ENCODE results near the gene CLEC2D.
"Not testable (repeated sequence)": the region's sequence is repeated elsewhere in the genome, so short reads cannot be mapped to it uniquely, and the experiment has no call there.

Gene CLEC2D

DNA sequence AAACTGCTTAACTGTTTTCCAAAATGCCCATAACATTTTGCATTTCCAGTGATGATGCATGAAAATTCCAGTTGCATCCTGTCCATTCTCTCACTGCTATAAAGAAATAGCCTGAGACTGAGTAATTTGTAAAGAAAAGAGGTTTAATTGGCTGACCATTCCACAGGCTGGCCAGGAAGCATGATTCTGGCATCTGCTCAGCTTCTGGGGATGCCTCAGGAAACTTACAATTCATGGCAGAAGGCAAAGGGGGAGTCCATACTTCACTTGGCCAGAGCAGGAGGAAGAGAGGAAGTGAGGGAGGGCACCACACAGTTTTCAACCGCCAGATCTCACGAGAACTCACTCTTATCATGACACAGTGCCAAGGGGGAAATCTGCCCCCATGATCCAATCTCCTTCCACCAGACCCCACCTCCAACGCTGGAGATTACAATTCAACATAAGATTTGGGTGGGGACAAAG lies 18.2 kb upstream of the CLEC2D start:
- peak in 2 of 3 donors; percentile 57 to 65 for DNase-seq (ENCODE audit: low read depth in 2 of 3, low spot score in 1 of 3)

DNA sequence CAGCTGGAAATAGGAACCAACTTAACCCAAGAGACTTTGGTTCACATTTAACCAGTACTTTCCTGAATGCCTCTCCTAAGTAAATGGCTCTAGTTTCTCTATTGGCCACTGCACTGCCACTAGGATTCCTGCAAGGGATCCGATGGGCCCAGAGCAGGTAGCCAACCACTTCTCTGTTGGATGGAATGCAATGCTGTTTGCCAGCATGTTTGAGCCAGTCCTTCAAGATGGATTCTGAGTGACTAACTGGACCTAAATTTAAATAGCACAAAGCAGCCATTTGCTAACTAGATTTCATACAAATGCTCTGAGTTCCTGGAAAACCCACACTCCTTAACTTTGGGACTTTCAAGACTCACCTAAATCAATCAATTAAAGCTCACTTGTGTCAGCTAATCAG lies 9.5 kb upstream of the CLEC2D start:
- no peak for DNase-seq (ENCODE audit: low read depth in 2 of 3, low spot score in 1 of 3)

DNA sequence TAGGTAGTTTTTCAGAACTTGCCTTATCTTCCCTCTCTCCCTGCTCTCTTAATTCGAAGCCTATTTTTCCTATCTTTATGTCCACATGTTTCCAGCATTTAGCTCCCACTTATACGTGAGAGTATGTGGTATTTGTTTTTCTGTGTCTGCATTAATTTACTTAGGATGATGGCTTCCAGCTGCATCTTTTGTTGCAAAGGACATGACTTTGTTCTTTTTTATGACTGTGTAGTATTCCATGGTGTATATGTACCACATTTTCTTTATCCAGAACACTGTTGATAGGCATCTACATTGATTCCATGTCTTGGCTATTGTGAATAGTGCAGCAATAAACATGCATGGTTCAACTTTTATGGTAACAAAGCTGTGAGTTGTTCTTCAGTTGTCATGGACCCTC lies 7.8 kb upstream of the CLEC2D start:
- no peak for DNase-seq (ENCODE audit: low read depth in 2 of 3, low spot score in 1 of 3)

DNA sequence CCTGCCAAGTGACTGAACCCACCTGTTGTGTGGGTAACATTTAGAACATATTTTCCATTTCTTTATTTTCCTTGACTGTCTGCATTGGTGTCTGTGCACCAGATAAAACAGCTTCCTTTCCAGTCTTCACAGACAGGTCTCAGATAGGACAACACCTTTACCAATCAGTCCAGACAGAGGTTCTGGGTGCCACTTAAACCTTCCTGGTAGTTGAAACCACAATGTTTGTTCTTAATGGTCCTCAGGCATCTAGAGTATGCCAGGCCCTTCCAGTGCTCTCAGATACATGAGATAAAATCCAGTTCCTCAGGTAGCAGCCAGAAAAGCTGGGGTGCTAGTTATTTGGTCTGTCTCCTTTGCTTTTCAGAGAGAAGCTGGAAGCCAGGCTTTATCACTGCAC lies 7.0 kb upstream of the CLEC2D start:
- no peak for DNase-seq (ENCODE audit: low read depth in 2 of 3, low spot score in 1 of 3)

DNA sequence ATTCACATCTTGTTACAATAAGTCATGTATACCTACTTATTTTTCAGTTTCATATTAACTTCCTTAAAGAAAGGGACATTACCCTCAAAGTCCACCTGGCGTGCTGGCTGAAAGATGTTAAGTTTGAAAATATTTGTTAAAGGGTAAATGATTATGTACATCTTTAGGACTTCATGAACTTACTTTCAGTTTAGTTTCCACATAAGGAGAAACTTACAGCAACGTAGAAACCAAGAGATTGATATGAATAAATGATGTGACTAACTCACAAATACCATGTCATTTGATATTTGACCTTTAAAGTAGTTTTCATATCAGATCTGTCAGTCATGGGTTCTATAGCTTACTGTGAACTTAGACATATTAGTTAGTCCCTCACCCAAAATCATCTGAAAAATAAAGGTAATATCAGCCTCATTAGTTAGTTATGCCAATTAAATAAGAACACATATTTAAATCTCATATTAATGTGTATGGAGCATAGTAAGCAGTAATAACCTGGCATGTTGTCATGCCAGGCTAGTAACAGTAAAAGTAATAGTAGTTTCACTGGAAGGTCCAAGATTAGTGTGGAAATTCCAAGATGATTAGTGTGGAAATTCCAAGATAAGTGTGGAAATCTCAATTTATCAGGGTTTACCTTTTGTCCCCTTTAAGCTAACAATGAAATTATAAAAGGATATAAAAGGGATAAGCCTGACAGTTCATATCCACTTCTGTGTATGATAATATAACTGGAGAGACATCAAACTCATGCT lies 1.9 kb upstream of the CLEC2D start:
- no peak for DNase-seq (ENCODE audit: low read depth in 2 of 3, low spot score in 1 of 3)

DNA sequence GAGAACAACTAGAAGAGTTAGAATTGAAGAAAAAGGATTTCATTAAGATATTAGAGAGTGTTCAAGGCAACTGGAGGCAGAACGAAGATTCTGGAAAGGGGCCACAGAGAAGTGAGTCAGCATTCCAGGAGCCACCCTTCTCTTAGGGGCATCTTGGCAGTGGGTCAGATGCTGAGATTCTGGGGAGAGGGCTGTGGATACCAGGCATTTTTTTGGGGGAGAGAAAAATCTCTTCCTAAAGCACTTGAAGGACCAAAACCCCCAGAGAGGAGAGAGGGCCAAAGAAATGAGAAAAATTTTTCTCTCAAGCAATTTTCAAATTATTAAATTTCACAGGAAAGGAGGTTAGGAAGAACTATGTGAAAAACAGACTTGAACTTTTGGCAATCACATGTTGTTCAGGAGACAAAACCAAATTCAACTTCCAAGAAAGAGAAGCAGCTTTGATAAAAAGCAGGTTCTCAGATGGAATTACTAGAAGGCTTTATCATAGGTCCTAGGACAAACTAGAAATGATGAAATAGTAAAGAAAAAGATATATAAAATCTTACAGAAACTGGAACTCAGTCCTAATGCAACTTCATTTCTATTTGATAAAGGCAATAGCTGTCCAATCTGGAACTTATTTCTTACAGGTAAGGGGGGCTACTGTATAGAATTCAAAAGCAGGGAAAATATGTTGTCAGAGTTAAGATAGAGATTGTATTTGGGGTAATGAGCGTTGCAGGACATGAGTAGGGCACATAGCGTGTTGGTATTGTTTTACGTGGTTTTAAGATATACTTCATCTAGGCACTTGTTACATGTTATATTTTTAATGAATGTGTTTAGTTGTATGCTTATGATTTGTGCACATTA lies 1.1 kb upstream of the CLEC2D start:
- no peak for DNase-seq (ENCODE audit: low read depth in 2 of 3, low spot score in 1 of 3)

DNA sequence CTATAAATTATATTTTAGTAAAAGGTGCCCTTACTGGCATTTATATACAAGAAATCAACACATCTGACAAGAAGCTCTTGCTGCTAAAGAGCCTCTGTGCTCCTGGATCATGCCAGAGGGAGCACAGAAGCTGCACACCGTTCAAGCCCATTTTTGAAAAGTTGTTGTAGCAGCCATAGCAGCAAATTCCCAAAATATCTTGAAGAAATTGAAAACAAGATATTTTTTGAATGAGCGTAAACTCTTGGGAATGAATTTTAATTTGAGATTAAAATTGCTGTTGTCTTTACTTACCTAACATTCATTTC lies 540 bp upstream of the CLEC2D start:
- DNase-seq (ENCODE audit: low read depth in 2 of 3, low spot score in 1 of 3): no peak

DNA sequence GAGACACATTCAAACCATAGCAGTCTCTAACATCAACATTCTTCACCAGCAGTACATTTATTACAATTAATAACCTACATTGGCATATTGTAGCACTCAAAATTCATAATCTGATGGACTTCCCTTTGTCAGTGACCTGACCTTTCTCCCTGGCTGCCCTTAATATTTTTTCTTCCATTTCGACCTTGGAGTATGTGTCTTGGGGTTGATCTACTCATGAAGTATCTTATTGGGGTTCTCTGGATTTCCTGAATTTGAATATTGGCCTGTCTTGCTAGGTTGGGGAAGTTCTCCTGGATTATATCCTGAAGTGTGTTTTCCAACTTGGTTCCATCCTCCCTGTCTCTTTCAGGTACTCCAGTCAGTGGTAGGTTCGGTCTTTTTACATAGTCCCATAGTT lies 2.8 kb downstream of the CLEC2D start:
- not testable (repeated sequence) for DNase-seq (ENCODE audit: low read depth in 2 of 3, low spot score in 1 of 3)

DNA sequence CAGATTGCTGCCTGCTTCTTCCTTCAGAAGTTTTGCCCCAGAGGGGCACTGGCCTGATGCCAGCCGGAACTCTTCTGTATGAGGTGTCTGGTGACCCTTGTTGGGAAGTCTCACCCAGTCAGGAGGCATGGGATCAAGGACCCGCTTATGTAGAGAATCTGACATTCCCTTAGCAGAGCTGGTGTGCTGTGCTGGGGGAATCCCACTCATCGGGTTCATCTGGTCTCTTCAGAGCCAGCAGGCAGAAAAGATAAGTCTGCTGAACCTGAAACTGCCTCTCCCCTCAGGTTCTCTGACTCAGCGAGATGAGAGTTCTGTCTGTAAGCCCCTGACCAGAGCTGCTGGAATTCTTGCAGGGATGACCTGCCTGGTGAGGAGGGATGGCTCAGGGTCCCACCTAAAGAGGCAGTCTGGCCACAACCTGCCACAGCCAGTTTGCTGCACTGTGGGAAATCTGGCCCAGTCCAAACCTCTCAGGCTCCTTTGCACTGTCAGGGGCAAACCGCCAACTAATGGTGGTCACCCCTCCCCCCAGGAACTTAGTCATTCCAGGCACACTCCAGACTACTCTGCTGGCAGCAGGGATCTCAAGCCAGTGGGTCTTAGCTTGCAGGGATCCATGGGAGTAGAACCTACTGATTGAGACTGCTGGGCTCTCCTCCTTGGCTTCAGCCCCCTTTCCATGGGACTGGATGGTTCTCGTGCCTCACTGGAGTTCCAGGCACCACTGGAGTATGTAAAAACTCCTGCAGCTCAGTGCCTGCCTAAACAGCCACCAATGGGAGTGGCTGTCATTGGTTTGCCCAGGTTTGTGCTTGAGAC lies 4.1 kb downstream of the CLEC2D start:
- peak; percentile 57 to 70 (median 58) for DNase-seq (ENCODE audit: low read depth in 2 of 3, low spot score in 1 of 3)

DNA sequence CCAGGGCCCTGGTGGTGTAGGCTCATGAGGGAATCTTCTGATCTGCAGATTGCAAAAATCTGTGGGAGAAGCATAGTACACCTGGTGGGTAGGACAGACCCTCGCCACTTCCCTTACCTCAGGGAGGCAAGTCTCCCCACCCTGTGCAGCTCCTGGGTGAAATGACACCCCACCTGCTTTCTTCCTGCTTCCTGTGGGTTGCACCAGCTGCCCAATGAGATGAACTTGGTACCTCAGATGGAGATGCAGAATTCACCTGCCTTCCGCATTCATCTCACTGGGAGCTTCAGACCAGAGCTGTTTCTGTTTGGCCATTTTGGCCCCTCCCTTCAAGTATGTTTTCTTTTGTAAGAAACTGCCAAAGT lies 4.7 kb downstream of the CLEC2D start:
- no peak for DNase-seq (ENCODE audit: low read depth in 2 of 3, low spot score in 1 of 3)

DNA sequence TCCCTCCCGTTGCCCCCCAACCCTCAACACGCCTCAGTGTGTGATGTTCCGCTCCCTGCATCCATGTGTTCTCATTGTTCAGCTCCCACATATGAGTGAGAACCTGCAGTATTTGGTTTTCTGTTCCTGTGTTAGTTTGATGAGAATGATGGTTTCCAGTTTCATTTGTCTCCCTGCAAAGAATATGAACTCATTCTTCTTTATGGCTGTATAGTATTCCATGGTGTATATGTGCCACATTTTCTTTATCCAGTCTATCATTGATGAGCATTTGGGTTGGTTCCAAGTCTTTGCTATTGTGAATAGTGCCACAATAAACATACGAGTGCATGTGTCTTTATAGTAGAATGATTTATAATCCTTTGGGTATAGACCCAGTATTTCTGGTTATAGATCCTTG lies 13.0 kb downstream of the CLEC2D start:
- DNase-seq (ENCODE audit: low read depth in 2 of 3, low spot score in 1 of 3): not testable (repeated sequence)

DNA sequence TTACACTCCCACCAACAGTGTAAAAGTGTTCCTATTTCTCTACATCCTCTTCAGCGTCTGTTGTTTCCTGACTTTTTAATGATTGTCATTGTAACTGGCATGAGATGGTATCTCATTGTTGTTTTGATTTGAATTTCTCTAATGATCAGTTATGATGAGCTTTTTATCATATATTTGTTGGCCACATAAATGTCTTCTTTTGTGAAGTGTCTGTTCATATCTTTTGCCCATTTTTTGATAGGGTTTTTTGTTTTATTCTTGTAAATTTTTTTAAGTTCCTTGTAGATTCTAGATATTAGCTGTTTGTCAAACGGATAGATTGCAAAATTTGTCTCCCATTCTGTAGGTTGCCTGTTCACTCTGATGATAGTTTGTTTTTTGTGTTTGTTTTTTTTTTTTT lies 13.4 kb downstream of the CLEC2D start:
- not testable (repeated sequence) for DNase-seq (ENCODE audit: low read depth in 2 of 3, low spot score in 1 of 3)

DNA sequence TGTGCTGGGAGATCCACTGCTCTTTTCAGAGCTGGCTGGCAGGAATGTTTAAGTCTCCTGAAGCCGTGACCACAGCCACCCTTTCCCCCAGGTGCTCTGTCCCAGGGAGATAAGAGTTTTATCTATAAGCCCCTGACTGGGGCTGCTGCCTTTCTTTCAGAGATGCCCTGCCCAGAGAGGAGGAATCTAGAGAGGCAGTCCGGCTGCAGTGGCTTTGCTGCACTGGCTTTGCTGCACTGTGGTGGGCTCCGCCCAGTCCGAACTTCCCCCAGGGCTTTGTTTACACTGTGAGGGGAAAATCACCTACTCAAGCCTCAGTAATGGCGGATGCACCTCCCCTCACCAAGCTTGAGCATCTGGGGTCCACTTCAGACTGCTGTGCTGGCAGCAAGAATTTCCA lies 15.9 kb downstream of the CLEC2D start:
- DNase-seq (ENCODE audit: low read depth in 2 of 3, low spot score in 1 of 3): not testable (repeated sequence)

DNA sequence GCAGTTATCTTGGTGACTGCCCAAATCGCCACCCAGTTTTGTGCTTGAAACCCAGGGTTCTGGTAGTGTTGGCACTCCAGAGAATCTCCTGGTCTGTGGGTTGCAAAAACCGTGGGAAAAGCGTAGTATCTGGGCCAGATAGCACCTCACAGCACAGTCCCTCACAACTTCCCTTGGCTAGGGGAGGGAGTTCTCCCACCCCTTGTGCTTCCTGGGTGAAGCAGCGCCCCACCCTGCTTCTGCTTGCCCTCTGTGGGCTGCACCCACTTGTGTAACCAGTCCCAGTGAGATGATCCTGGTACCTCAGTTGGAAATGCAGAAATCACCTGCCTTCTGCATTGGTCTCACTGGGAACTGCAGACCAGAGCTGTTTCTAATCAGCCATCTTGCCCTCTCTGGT lies 16.4 kb downstream of the CLEC2D start:
- no peak for DNase-seq (ENCODE audit: low read depth in 2 of 3, low spot score in 1 of 3)

DNA sequence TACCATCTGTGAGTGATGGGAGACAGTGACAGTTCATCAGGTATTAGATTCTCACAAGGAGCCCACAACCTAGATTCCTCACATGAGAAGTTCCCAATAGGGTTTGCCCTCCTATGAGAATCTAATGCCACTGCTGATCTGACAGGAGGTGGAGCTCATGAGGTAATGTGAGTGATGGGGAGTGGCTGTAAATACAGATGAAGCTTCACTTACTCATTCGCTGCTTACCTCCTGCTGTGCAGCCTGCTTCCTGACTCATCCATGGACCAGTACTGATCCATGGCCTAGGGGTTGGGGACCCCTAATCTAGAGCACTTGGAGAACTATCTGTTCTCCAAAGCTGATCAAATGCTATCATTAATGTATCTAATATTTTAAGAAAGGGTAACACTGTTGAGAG lies 17.7 kb downstream of the CLEC2D start:
- no peak for DNase-seq (ENCODE audit: low read depth in 2 of 3, low spot score in 1 of 3)

DNA sequence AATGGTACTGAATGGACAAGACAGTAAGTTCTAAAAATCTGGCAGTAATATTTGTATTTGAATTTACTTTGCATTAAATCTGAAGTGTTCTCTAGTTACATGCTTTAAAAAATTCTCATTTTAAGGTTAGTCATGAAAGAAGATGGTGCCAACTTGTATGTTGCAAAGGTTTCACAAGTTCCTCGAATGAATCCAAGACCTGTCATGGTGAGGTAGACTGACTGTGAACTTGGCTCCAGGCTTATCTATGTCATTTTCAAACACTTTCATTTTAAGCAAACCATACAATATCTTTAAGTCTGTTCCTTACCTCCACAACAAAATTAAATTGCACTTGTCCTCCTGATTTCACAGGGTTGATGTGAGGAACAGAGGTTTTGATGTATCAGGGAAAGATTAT lies 23.4 kb downstream of the CLEC2D start:
- DNase-seq (ENCODE audit: low read depth in 2 of 3, low spot score in 1 of 3): no peak

DNA sequence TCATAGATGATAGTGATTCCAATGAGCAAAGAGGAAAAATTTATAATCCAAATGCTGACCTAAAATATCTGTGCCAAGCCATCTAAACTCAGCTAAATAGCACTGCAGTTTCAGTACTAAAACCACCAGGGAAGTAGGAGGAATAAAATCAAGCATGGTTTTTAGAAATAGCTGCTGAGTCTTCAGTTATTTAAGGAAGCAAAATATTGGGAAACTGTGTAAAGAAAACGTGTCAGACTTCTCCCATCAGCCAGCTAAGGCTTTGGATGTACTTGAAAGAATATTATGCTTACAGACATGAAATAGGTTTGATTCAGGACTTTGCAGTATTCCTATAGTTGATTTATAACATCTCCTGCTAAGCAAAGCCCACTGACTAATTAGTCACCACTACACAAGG lies 24.7 kb downstream of the CLEC2D start:
- DNase-seq (ENCODE audit: low read depth in 2 of 3, low spot score in 1 of 3): no peak

DNA sequence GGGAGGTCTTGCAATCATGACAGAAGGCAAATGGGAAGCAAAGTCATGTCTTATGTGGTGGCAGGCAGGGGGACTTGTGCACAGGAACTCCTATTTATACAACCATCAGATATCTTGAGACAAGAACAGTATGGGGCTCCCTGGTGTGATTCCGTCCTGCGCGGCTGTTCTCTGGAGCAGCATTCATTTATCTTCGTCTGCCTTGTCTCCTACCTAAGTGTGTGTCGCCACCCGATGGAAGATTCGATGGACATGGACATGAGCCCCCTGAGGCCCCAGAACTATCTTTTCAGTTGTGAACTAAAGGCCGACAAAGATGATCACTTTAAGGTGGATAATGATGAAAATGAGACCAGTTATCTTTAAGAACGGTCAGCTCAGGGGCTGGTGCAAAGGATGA lies 25.6 kb downstream of the CLEC2D start:
- DNase-seq (ENCODE audit: low read depth in 2 of 3, low spot score in 1 of 3): not testable (repeated sequence)

DNA sequence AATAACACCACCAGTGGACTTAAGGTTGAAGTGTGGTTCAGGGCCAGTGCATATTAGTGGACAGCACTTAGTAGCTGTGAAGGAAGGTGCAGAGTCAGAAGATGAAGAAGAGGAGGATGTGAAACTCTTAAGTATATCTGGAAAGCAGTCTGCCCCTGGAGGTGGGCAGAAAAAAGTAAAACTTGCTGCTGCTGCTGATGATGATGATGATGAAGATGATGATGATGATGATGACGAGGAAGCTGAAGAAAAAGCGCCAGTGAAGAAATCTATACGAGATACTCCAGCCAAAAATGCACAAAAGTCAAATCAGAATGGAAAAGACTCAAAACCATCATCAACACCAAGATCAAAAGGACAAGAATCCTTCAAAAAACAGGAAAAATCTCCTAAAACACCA lies 26.1 kb downstream of the CLEC2D start:
- not testable (repeated sequence) for DNase-seq (ENCODE audit: low read depth in 2 of 3, low spot score in 1 of 3)

DNA sequence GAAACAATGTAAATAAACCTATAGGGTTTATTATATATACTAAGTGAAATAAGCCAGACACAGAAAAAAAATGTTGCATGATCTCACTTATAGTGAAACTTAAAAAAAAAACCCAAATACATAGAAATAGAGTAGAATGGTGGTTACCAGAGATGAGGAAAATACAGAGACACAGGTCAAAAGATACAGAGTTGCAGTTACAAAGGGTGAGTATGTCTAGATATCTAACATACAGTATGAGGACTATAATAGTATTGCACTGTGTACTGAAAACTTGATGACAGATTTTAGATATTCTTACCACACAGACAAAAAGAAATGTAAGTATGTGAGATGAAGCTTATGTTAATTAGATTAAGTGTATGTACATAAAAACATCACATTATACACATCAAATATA lies 28.1 kb downstream of the CLEC2D start:
- DNase-seq (ENCODE audit: low read depth in 2 of 3, low spot score in 1 of 3): no peak

DNA sequence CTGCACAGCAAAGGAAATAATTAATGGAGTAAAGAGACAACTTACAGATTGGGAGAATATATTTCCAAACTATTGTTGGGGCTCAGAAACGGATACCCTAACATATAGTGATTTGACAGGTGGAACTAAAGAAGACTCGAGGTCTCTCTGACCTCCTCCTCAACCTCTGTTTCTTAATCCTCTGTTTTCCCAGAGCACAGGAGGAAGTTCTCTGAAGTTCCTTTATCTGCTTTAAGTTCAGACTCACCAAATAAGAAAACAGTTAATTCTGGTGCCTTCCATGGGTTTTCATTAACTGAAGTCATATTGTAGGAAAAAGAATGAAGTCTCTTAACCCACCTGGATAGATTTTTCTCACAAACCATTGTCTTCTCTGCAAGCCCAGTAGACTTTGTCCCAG lies 29.2 kb downstream of the CLEC2D start:
- DNase-seq (ENCODE audit: low read depth in 2 of 3, low spot score in 1 of 3): no peak
